Measurements from ENCODE around the gene ZFP82. TPM values are rescaled to one million over a fixed set of nuclear protein-coding genes. Genes with fewer than 3 reads are reported as not detected.
A peak's percentile ranks its signal among the peaks of the same experiment; 100 is the strongest.

The ZFP82 gene
- total and polyA plus RNA-seq, 2 experiments from 2014 or later = 16.8 to 21.2 TPM

DNA sequence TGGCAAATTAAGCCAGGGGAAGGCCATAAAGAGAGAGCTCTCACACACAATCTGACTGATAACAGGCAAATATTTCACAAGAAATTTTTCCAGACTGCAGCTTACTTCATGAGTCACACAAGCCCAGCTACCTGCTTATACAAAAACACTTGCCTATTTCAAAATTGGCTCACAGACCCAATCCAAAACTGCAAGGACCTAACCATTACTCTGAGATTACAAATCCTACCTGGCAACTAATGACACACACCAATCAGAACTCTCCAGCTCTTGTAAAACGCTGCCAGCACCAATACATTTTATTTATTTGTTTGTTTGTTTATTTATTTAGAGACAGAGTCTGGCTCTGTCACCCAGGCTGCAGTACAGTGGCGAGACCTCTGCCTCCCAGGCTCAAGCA, 18.1 kb upstream of the ZFP82 start:
- no peaks in the 10 kb centered on the region for H3K27me3 ChIP-seq (ENCODE audit: insufficient read depth)
- peaks cover 5% of the 10 kb centered on the region; the same call in 1 of the 3 replicates for H3K36me3 Mint-ChIP-seq (ENCODE audit: low read depth)
- no peak overlapping the region for H3K4me2 ChIP-seq
- H3K4me1 Mint-ChIP-seq = no peaks in the 10 kb centered on the region
- peaks cover 3% of the 10 kb centered on the region for H3K27me3 Mint-ChIP-seq (ENCODE audit: insufficient read depth, low read depth, poor library complexity)
- no peaks in the 10 kb centered on the region for H4K20me1 ChIP-seq (replicated peaks; ENCODE audit: insufficient read depth)
- no peaks in the 10 kb centered on the region for H3K4me1 ChIP-seq (ENCODE audit: insufficient read depth)
- H3K9me2 ChIP-seq (ENCODE audit: insufficient read depth) = no peaks in the 10 kb centered on the region
- no peak overlapping the region for H3K27ac Mint-ChIP-seq
- DNase-seq (ENCODE audit: low spot score) (peak; percentile 77), ATAC-seq (no peak; the same call in 2 of the 3 replicates)
- TF ChIP-seq POLR2AphosphoS5 (IDR thresholded peaks at IDR 0.05; ENCODE audit: low read depth) (no peak), ZNF462 (CRISPR knock-in tag; IDR thresholded peaks at IDR 0.05) (no peak), CREB1 (CRISPR knock-in tag; IDR thresholded peaks at IDR 0.05; ENCODE audit: low read depth) (no peak), STAT1 (IDR thresholded peaks at IDR 0.05; ENCODE audit: unreplicated experiment) (no peak), ZNF114 (CRISPR knock-in tag; IDR thresholded peaks at IDR 0.05) (no peak), ZNF331 (CRISPR knock-in tag; IDR thresholded peaks at IDR 0.05; ENCODE audit: low read depth) (no peak), JUNB (IDR thresholded peaks at IDR 0.05; ENCODE audit: unreplicated experiment) (no peak), EZH2 (IDR thresholded peaks at IDR 0.05; ENCODE audit: low read depth, unreplicated experiment) (no peak)
- TF ChIP-seq, protein P1, sequence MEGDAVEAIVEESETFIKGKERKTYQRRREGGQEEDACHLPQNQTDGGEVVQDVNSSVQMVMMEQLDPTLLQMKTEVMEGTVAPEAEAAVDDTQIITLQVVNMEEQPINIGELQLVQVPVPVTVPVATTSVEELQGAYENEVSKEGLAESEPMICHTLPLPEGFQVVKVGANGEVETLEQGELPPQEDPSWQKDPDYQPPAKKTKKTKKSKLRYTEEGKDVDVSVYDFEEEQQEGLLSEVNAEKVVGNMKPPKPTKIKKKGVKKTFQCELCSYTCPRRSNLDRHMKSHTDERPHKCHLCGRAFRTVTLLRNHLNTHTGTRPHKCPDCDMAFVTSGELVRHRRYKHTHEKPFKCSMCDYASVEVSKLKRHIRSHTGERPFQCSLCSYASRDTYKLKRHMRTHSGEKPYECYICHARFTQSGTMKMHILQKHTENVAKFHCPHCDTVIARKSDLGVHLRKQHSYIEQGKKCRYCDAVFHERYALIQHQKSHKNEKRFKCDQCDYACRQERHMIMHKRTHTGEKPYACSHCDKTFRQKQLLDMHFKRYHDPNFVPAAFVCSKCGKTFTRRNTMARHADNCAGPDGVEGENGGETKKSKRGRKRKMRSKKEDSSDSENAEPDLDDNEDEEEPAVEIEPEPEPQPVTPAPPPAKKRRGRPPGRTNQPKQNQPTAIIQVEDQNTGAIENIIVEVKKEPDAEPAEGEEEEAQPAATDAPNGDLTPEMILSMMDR (conservative IDR thresholded peaks at IDR 0.05; ENCODE audit: low read depth in 2 of 2) = no peak
- TF ChIP-seq, protein P2, sequence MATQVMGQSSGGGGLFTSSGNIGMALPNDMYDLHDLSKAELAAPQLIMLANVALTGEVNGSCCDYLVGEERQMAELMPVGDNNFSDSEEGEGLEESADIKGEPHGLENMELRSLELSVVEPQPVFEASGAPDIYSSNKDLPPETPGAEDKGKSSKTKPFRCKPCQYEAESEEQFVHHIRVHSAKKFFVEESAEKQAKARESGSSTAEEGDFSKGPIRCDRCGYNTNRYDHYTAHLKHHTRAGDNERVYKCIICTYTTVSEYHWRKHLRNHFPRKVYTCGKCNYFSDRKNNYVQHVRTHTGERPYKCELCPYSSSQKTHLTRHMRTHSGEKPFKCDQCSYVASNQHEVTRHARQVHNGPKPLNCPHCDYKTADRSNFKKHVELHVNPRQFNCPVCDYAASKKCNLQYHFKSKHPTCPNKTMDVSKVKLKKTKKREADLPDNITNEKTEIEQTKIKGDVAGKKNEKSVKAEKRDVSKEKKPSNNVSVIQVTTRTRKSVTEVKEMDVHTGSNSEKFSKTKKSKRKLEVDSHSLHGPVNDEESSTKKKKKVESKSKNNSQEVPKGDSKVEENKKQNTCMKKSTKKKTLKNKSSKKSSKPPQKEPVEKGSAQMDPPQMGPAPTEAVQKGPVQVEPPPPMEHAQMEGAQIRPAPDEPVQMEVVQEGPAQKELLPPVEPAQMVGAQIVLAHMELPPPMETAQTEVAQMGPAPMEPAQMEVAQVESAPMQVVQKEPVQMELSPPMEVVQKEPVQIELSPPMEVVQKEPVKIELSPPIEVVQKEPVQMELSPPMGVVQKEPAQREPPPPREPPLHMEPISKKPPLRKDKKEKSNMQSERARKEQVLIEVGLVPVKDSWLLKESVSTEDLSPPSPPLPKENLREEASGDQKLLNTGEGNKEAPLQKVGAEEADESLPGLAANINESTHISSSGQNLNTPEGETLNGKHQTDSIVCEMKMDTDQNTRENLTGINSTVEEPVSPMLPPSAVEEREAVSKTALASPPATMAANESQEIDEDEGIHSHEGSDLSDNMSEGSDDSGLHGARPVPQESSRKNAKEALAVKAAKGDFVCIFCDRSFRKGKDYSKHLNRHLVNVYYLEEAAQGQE (IDR thresholded peaks at IDR 0.05; ENCODE audit: unreplicated experiment) = no peak
- TF ChIP-seq, protein P3, sequence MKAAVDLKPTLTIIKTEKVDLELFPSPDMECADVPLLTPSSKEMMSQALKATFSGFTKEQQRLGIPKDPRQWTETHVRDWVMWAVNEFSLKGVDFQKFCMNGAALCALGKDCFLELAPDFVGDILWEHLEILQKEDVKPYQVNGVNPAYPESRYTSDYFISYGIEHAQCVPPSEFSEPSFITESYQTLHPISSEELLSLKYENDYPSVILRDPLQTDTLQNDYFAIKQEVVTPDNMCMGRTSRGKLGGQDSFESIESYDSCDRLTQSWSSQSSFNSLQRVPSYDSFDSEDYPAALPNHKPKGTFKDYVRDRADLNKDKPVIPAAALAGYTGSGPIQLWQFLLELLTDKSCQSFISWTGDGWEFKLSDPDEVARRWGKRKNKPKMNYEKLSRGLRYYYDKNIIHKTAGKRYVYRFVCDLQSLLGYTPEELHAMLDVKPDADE (IDR thresholded peaks at IDR 0.05) = no peak
- no peak overlapping the region for H3K27ac ChIP-seq (ENCODE audit: low read depth)
- H3K79me2 ChIP-seq (replicated peaks; ENCODE audit: insufficient read depth) = no peaks in the 10 kb centered on the region
- H3F3A ChIP-seq (replicated peaks; ENCODE audit: low read depth) = no peaks in the 10 kb centered on the region
- peaks cover 50% of the 10 kb centered on the region for H3K9me3 Mint-ChIP-seq
- H3K4me3 ChIP-seq = no peak overlapping the region
- H3K4me3 Mint-ChIP-seq = no peak overlapping the region
- no peaks in the 10 kb centered on the region for H3K36me3 ChIP-seq (ENCODE audit: insufficient read depth)
- H2AFZ ChIP-seq = peak overlapping the region; percentile 3; the same call in 1 of the 2 replicates

Measured in GM23338 (cell line).